NCI-H345 (cell line): ENCODE measurements around the gene GAL3ST1.
"Not testable (repeated sequence)": the region's sequence is repeated elsewhere in the genome, so short reads cannot be mapped to it uniquely, and the experiment has no call there.

Experiments used
- DNase-seq: peaks from one replicate; lab custom pipeline; 2025; lab: John Stamatoyannopoulos, UW

GAL3ST1 gene

GRCh38 chr22:30574095-30574981 lies at the start of gene GAL3ST1:
Gene GAL3ST1, minus strand, starts transcription at chr22:30574665. Its CDS starts 17,273 bp downstream, at chr22:30557392.
- DNase-seq: no peak

- DNase-seq: not testable (repeated sequence)
These were observed 45.4 kb upstream of the GAL3ST1 start for GRCh38 chr22:30619909-30620308.

- DNase-seq: no peak
These were observed 43.4 kb upstream of the GAL3ST1 start for GRCh38 chr22:30617819-30618218.

- no peak for DNase-seq
These were observed 41.1 kb upstream of the GAL3ST1 start for GRCh38 chr22:30615543-30615954.

- no peak for DNase-seq
These were observed 40.4 kb upstream of the GAL3ST1 start for GRCh38 chr22:30614879-30615278.

GRCh38 chr22:30614268-30614667 lies 39.8 kb upstream of the GAL3ST1 start:
- no peak for DNase-seq

GRCh38 chr22:30612789-30613188 lies 38.3 kb upstream of the GAL3ST1 start:
- no peak for DNase-seq

- no peak for DNase-seq
These were observed 36.7 kb upstream of the GAL3ST1 start for GRCh38 chr22:30611197-30611596.

GRCh38 chr22:30610299-30610698 lies 35.8 kb upstream of the GAL3ST1 start:
- no peak for DNase-seq

- DNase-seq: no peak
These were observed 35.1 kb upstream of the GAL3ST1 start for GRCh38 chr22:30609260-30610185.

- no peak for DNase-seq
These were observed 33.5 kb upstream of the GAL3ST1 start for GRCh38 chr22:30607939-30608338.

- no peak for DNase-seq
These were observed 33.0 kb upstream of the GAL3ST1 start for GRCh38 chr22:30607300-30607930.

- peak; percentile 68 for DNase-seq
These were observed 32.2 kb upstream of the GAL3ST1 start, which contains the start of gene TCN2 for GRCh38 chr22:30606455-30607299. Gene TCN2, plus strand, starts transcription at chr22:30607174. Its CDS starts 158 bp downstream, at chr22:30607332.

GRCh38 chr22:30605449-30606110 lies 31.1 kb upstream of the GAL3ST1 start:
- peak; percentile 26 for DNase-seq

- DNase-seq: no peak
These were observed 30.3 kb upstream of the GAL3ST1 start for GRCh38 chr22:30604723-30605122.

GRCh38 chr22:30603801-30604200 lies 29.3 kb upstream of the GAL3ST1 start:
- DNase-seq: no peak

- DNase-seq: no peak
These were observed 27.6 kb upstream of the GAL3ST1 start for GRCh38 chr22:30602049-30602448.

GRCh38 chr22:30601464-30601863 lies 27.0 kb upstream of the GAL3ST1 start:
- no peak for DNase-seq

- DNase-seq: no peak
These were observed 26.5 kb upstream of the GAL3ST1 start for GRCh38 chr22:30600921-30601320.

- no peak for DNase-seq
These were observed 24.5 kb upstream of the GAL3ST1 start for GRCh38 chr22:30598986-30599385.

- DNase-seq: no peak
These were observed 22.4 kb upstream of the GAL3ST1 start for GRCh38 chr22:30596886-30597285.
